Measurements from ENCODE around the gene RBM33.

The RBM33 gene

DNA sequence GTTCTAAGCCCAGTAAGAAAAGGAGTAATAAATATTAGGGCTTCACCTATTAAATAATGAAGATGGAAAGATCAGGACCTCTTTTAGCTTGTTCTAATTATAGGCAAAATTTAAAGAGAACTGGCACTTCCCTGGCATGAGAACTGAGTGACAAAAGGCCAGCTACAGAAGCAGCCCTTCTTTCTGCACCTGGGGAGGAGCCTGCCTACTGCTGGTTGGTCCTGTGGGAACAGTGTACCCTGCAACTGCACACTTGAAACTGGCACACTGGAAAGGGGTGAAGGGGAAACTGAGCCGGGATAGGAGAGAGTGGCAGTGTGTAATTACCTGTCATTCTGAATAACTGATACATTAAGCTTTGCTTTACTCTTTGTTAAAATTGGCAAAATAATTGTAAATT, 87.4 kb downstream of the RBM33 start:
- no peak for FAIRE-seq
- TF ChIP-seq CTCF (IDR thresholded peaks at IDR 0.05; ENCODE audit: insufficient read depth, missing control alignments) = no peak
- no peak for DNase-seq (ENCODE audit: insufficient read length, low spot score)

DNA sequence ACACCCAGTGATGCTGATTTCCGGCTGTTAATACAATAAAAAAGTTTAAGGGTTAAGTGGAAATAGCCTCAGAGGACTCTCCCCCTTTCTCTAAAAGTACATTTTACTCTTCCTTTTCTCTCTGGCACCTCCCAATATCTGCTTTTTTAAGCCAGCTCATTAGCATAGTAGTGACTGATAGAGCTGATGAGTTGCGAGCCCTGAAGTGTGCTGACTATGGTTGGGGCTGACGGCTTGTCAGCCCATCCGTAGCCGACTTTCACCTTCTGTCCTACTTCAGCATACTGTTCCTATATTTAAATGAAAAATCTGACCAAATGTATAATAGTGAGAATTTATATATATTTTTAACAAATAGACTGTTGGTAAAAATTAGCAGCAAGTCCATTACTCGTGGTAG, 87.8 kb downstream of the RBM33 start:
- no peak for TF ChIP-seq CTCF (IDR thresholded peaks at IDR 0.05; ENCODE audit: insufficient read depth, missing control alignments)
- DNase-seq (ENCODE audit: insufficient read length, low spot score) = no peak
- no peak for FAIRE-seq

GRCh38 chr7:155733582-155734444, 89.4 kb downstream of the RBM33 start:
- FAIRE-seq (no peak), DNase-seq (ENCODE audit: insufficient read length, low spot score) (no peak)
- no peak for TF ChIP-seq CTCF (IDR thresholded peaks at IDR 0.05; ENCODE audit: insufficient read depth, missing control alignments)

GRCh38 chr7:155734445-155734809, 90.0 kb downstream of the RBM33 start:
- no peak for DNase-seq (ENCODE audit: insufficient read length, low spot score)
- TF ChIP-seq CTCF (IDR thresholded peaks at IDR 0.05; ENCODE audit: insufficient read depth, missing control alignments) = no peak
- no peak for FAIRE-seq

GRCh38 chr7:155735442-155736115, 91.1 kb downstream of the RBM33 start:
- DNase-seq (ENCODE audit: insufficient read length, low spot score) (no peak), FAIRE-seq (no peak)
- no peak for TF ChIP-seq CTCF (IDR thresholded peaks at IDR 0.05; ENCODE audit: insufficient read depth, missing control alignments)

- no peak for FAIRE-seq
- TF ChIP-seq CTCF (IDR thresholded peaks at IDR 0.05; ENCODE audit: insufficient read depth, missing control alignments) = no peak
- no peak for DNase-seq (ENCODE audit: insufficient read length, low spot score)
Observed at GRCh38 chr7:155737590-155737989, 93.1 kb downstream of the RBM33 start.

DNA sequence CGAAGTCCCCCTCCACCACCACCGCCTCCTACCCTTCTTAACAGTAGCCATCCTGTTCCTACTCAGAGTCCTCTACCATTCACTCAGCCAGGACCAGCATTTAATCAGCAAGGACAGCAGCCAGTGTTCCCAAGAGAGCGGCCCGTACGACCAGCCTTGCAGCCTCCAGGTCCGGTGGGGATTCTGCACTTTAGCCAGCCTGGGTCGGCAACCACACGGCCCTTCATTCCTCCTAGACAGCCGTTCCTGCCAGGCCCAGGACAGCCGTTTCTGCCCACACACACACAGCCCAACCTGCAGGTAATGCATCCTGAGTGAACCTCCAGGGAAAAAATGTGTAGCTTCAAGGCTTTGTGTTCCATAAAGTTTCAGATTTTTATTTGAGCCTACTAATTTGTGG, 93.6 kb downstream of the RBM33 start:
- FAIRE-seq (no peak), DNase-seq (ENCODE audit: insufficient read length, low spot score) (no peak)
- TF ChIP-seq CTCF (IDR thresholded peaks at IDR 0.05; ENCODE audit: insufficient read depth, missing control alignments) = no peak

Measured in D721Med (cell line).